Hematopoietic multipotent progenitor cell treated with erythropoietin and hydrocortisone succinate and interleukin-3 and kit ligand, for 17 days (in vitro differentiated cells): ENCODE measurements around the gene RNU5D-1.

Experiments
- DNase-seq: peaks from one replicate; pipeline ENCODE4 v3.0.0-alpha.2; 2015; ENCODE audit warnings: low spot score

The RNU5D-1 gene

DNA sequence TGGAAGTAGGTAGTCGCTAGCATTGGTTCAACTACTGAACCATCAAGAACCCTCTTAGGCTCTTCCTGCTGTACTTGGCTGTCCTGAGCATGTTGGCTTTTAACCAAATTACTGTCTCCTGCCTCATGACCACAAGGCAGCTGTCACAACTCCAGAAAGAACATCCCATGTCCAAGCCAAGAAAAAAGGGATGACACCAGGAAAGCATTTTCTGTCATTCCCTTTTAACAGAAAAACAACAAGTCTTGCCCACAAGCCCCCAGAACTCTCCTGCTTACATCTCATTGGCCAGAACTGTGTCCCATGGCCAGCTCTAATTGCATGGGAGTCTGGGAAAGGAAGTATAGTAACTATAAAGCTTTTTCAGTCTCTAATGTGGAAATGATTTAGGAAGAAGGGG lies 2.4 kb upstream of the RNU5D-1 start:
- no peak for DNase-seq

GRCh38 chr1:44724955-44725698 lies 5.8 kb downstream of the RNU5D-1 start:
- DNase-seq: no peak

GRCh38 chr1:44724296-44724954 lies 6.5 kb downstream of the RNU5D-1 start:
- DNase-seq: no peak

- no peak for DNase-seq
Measured at GRCh38 chr1:44723496-44724295, 7.3 kb downstream of the RNU5D-1 start.

GRCh38 chr1:44723064-44723463 lies 7.9 kb downstream of the RNU5D-1 start:
- no peak for DNase-seq

DNA sequence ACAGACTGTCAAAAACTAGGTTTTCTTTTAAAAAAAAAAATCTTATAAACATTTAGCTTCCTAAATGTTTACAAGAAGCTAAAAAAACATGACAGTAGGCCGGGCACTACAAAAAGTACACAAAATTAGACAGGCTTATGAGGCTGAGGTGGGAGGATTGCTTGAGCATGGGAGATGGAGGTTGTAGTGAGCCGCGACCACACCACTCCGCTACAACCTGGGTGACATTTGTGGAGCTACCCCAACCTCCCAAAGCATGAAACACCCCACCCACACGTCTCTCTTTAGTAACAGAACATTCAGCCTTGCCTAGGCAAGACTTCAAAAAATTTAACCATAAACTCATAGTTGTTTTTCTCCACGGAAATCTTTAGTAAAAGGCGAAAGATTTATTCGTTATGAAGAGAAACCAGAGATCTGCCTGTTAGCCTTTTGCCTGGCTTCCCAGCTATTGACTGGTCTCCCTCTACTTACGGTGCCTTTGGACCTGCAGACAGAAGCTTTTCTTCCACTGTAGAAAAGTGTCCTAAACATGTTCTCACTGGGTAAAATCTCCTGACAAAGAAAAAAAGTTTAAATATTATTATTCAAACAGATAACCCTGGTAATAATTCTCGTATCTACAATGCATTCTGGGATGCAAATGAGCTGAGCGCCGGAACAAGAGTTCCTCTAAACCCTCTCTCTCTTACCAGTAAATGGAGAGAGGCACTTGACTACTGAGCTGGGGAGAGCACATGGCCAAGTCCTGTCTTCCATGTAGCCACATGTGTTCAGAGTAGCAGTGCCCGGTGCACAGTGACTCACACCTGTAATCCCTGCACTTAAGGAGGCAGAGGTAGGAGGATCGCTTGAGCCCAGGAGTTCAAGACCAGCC lies 9.2 kb downstream of the RNU5D-1 start:
- DNase-seq: no peak

DNA sequence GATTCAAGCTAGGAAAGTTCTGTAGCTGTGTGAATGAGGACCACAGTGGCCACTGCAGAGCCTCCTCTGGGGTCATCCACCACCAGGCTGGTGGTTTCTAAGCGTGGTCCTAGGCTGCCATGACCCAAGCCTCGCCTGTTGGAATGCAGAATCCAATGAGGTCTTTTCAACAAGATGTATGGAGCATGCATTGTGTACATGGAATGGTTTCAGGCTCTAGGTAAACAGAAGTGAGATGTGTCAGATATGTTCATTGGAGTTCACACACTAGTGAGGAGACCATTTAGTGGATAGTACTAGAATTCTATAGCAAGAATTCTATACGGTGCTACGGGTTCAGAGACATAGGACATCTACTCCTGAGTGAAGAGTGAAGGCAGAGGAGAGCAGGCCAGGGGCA lies 10.7 kb downstream of the RNU5D-1 start:
- no peak for DNase-seq

DNA sequence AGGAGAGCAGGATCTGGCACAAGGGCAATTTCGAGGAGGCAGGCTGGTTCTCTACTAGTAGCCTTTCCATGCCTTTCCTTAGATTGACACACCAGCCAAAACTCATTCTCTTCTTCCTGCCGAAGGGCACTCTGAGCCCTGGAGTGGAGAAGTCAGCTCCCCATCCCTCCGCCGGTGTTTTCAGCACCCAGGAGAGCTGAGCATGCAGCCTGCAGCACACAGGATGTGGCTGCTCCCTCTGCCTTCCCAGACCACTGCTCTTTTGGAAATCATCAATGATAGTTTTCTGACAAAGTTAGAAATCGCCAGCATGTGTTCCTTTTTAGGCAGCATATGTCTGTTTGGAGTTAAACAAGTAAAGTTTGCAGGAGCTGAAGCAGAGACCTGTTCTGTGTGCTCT lies 11.7 kb downstream of the RNU5D-1 start:
- no peak for DNase-seq

GRCh38 chr1:44718091-44718490 lies 12.9 kb downstream of the RNU5D-1 start:
- DNase-seq: no peak

- DNase-seq: no peak
Measured at GRCh38 chr1:44717653-44718052, 13.3 kb downstream of the RNU5D-1 start.

DNA sequence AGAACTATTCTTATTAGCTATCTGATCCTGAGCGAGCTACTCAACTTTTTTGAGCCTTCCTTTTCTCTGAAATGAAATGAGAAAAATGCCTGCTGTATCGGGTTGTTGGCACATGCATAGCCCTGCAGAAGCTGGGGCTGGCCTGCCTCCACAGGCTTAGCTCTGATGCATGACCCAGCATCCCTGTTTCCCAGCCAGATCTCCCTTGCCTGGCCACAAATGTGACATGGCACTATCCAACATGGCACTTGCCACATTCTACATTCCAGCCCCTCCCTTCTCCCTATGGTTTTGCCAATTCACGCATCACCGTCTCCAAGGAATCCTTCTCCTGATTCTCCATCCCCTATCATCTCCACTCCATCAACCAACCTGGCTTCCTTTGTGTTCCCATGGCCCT lies 13.8 kb downstream of the RNU5D-1 start:
- DNase-seq: no peak

DNA sequence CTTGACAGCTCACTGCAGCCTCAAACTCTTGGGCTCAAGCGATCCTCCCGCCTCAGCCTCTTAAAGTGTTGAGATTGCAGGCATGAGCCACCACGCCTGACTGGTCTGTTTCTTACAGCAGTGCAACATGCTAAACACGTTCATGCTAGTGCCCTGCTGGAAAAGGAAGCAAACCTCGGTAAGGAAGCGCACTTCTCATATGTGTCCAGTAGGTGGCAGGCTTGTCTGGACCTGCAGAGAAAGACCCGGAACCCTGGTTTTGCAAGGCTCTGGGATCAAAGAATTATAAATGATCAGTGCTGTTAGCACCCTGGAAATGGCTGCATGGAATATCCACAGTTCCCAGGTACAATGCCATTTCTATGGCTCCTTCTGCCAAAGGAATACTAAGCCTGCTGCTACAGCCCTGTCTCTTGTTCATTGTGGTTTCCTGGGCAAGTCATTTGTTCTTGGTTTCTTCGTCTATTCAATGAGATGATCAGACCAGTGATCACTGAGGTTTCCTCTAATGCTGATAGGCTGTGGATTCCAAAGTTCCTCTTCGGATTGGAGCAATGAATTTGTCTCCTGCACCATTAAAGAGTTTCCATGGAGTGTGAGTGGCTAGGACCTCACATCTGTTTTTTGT lies 15.9 kb downstream of the RNU5D-1 start:
- DNase-seq: peak; percentile 77

GRCh38 chr1:44714532-44714931 lies 16.4 kb downstream of the RNU5D-1 start:
- DNase-seq: no peak

DNA sequence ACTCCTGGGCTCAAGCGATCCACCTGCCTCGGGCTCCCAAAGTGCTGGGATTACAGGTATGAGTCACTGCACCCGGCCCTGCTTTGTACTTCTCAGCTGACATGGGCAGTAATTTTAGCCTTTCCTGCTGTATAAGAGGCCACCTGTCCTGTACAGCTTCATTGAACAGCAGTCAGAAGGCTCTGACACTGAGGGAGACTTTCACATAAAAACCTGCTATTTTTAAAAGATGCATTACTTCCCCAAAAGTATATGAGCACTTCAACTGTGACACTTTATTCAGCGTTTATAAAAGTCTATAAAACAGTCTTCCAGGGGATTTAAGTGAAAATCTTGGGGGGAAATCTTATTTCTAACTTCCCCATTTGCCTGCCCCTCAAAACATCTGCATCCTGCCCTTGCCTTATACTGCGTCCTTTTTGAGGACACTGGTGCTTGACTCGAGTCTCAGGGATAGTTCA lies 17.6 kb downstream of the RNU5D-1 start:
- no peak for DNase-seq

GRCh38 chr1:44707959-44708831 lies 22.8 kb downstream of the RNU5D-1 start:
- DNase-seq: peak; percentile 36

- DNase-seq: no peak
Measured at GRCh38 chr1:44707112-44707881, 23.7 kb downstream of the RNU5D-1 start.

- DNase-seq: no peak
Measured at GRCh38 chr1:44705938-44706337, 25.0 kb downstream of the RNU5D-1 start.

- DNase-seq: no peak
Measured at GRCh38 chr1:44705470-44705869, 25.5 kb downstream of the RNU5D-1 start.

- no peak for DNase-seq
Measured at GRCh38 chr1:44701141-44701573, 29.8 kb downstream of the RNU5D-1 start.

DNA sequence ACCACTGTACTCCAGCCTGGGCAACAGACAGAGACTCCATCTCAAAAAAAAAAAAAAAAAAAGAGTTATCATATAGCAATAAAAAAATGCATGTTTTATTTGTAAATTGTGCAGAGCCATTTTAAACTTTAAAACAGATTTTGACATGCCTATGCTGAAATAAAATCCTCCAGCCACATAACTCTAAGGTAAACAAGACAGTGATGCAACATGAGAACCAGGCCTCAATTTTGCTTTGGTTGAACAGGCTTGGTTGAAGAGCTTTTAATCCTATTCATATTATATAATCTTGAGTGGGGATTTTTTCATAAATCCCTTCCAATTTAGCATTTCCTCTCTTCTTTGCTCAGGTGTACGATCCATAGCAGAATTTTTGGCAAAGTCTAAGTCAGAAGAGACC lies 30.4 kb downstream of the RNU5D-1 start:
- DNase-seq: no peak
